AG04449 (cell line): ENCODE data around the gene PLXNC1.

Experiments
- CTCF ChIA-PET: fragments of 350-600 bp; formaldehyde crosslinking; extraction: SDS; loops from one replicate; lab custom pipeline; 2021; ENCODE audit warnings: antibody characterized with exemption; lab: Yijun Ruan, JAX
- POLR2A ChIA-PET: fragments of 400-600, 350-600 bp; formaldehyde crosslinking; extraction: SDS; loops from one replicate; lab custom pipeline; 2020; ENCODE audit warnings: antibody characterized with exemption, inconsistent platforms; lab: Yijun Ruan, JAX
- DNase-seq: peaks from one replicate; pipeline ENCODE4 v3.0.0-alpha.2; 2010; ENCODE audit warnings: low read depth, low spot score
- H3K4me3 ChIP-seq: 2 replicates; pipeline ENCODE4 v1.5.1; 2011; ENCODE audit warnings: low read depth, mild to moderate bottlenecking, control low read depth, low read length
- CTCF ChIP-seq: IDR thresholded peaks from one replicate; pipeline ENCODE4 v1.5.1; 2011; ENCODE audit warnings: mild to moderate bottlenecking, moderate library complexity, low read length, control low read depth, inconsistent platforms; ENCODE audit not compliant: insufficient read depth; ENCODE audit errors: missing control alignments

The PLXNC1 gene

GRCh38 chr12:94267537-94267872 lies 119.1 kb downstream of the PLXNC1 start:
- ChIA-PET POLR2A (interaction anchor here (0.6 kb wide), 1 partner anchor 112 kb away, joined by 4 read pairs; no protein-coding TSS in a partner anchor), CTCF (no interaction called here)
- TF ChIP-seq CTCF = no peak
- H3K4me3 ChIP-seq = no peak overlapping the region
- DNase-seq = no peak

GRCh38 chr12:94267921-94268471 lies 119.6 kb downstream of the PLXNC1 start:
- no peak for TF ChIP-seq CTCF
- no peak overlapping the region for H3K4me3 ChIP-seq
- ChIA-PET POLR2A (interaction anchor here (0.6 kb wide), 1 partner anchor 112 kb away, joined by 4 read pairs; no protein-coding TSS in a partner anchor), CTCF (no interaction called here)
- DNase-seq = no peak

- no peak for TF ChIP-seq CTCF
- DNase-seq = no peak
- POLR2A ChIA-PET = no interaction called here
- H3K4me3 ChIP-seq = no peak overlapping the region
- CTCF ChIA-PET = interaction anchor here (1.5 kb wide), 1 partner anchor 20 kb away, joined by 6 read pairs; no protein-coding TSS in a partner anchor
Measured at GRCh38 chr12:94269316-94269999, 121.1 kb downstream of the PLXNC1 start.

GRCh38 chr12:94271351-94271750 lies 123.0 kb downstream of the PLXNC1 start:
- CTCF ChIA-PET = no interaction called here
- no peak overlapping the region for H3K4me3 ChIP-seq
- no peak for TF ChIP-seq CTCF
- DNase-seq = no peak
- POLR2A ChIA-PET = no interaction called here

- TF ChIP-seq CTCF = no peak
- DNase-seq = no peak
- no peak overlapping the region for H3K4me3 ChIP-seq
- POLR2A ChIA-PET = interaction anchor here (0.6 kb wide), 1 partner anchor 724 kb away, joined by 3 read pairs; no protein-coding TSS in a partner anchor
- CTCF ChIA-PET = no interaction called here
Measured at GRCh38 chr12:94272280-94272679, 123.9 kb downstream of the PLXNC1 start.

- no peak for DNase-seq
- ChIA-PET CTCF (interaction anchor here (0.9 kb wide), 2 partner anchors 17 to 26 kb away, joined by 3 read pairs; no protein-coding TSS in a partner anchor), POLR2A (interaction anchor here (0.7 kb wide), 1 partner anchor 131 kb away, joined by 3 read pairs; no protein-coding TSS in a partner anchor)
- no peak overlapping the region for H3K4me3 ChIP-seq
- no peak for TF ChIP-seq CTCF
Measured at GRCh38 chr12:94273272-94273671, 124.9 kb downstream of the PLXNC1 start.
